Superior temporal gyrus (tissue), 1 donor: ENCODE data around the gene BHLHE40.

Source experiments
- DNase-seq: peaks from one replicate; pipeline ENCODE4 v3.0.0-alpha.2; 2016; ENCODE audit errors: extremely low spot score

BHLHE40 gene

GRCh38 chr3:5001135-5001534 is 21.9 kb downstream of the BHLHE40 start:
- no peak for DNase-seq

- DNase-seq, result no peak
These were observed 22.6 kb downstream of the BHLHE40 start for GRCh38 chr3:5001805-5002173.

- no peak for DNase-seq
These were observed 23.1 kb downstream of the BHLHE40 start for GRCh38 chr3:5002174-5002870.

GRCh38 chr3:5002871-5003247 is 23.6 kb downstream of the BHLHE40 start:
- no peak for DNase-seq

- no peak for DNase-seq
These were observed 25.3 kb downstream of the BHLHE40 start for GRCh38 chr3:5004319-5005152.

- no peak for DNase-seq
These were observed 26.1 kb downstream of the BHLHE40 start for GRCh38 chr3:5005367-5005766.

GRCh38 chr3:5006755-5007202 is 27.5 kb downstream of the BHLHE40 start:
- no peak for DNase-seq

- no peak for DNase-seq
These were observed 28.6 kb downstream of the BHLHE40 start for GRCh38 chr3:5007873-5008272.

GRCh38 chr3:5009506-5010109 is 30.4 kb downstream of the BHLHE40 start:
- DNase-seq, result no peak

GRCh38 chr3:5010140-5010539 is 30.9 kb downstream of the BHLHE40 start:
- DNase-seq, result no peak

GRCh38 chr3:5010706-5011554 is 31.7 kb downstream of the BHLHE40 start:
- no peak for DNase-seq

GRCh38 chr3:5011555-5012256 is 32.5 kb downstream of the BHLHE40 start:
- DNase-seq, result no peak

GRCh38 chr3:5012367-5012766 is 33.1 kb downstream of the BHLHE40 start:
- DNase-seq, result no peak

GRCh38 chr3:5013021-5013906 is 34.0 kb downstream of the BHLHE40 start:
- DNase-seq, result no peak

GRCh38 chr3:5014391-5014790 is 35.2 kb downstream of the BHLHE40 start:
- DNase-seq, result no peak

GRCh38 chr3:5015056-5015455 is 35.8 kb downstream of the BHLHE40 start:
- DNase-seq, result no peak

GRCh38 chr3:5016211-5017161 is 37.2 kb downstream of the BHLHE40 start:
- DNase-seq, result no peak

- no peak for DNase-seq
These were observed 38.8 kb downstream of the BHLHE40 start for GRCh38 chr3:5017925-5018531.
